KMS-11 (cell line): ENCODE results near the gene FBXO2.
A peak's percentile ranks its signal among the peaks of the same experiment; 100 is the strongest.

Experiments
- H2AFZ ChIP-seq: fragments of 200-600 bp; sonication (generic); 2 replicates; pipeline ENCODE4 v1.6.1; 2016; ENCODE audit warnings: antibody characterized with exemption, mixed run types, low read depth
- H3K27ac ChIP-seq: fragments of 200-600 bp; sonication (generic); 2 replicates; pipeline ENCODE4 v1.6.1; 2016; ENCODE audit warnings: mild to moderate bottlenecking, mixed run types
- H3K27me3 ChIP-seq: fragments of 200-600 bp; sonication (generic); 2 replicates; pipeline ENCODE4 v1.6.1; 2017; ENCODE audit warnings: mild to moderate bottlenecking, low read depth, mixed run types, moderate library complexity; ENCODE audit not compliant: insufficient read depth
- H3K36me3 ChIP-seq: fragments of 200-600 bp; sonication (generic); 2 replicates; pipeline ENCODE4 v1.6.1; 2017; ENCODE audit warnings: mild to moderate bottlenecking, mixed run types; ENCODE audit not compliant: insufficient read depth
- H3K4me1 ChIP-seq: fragments of 200-600 bp; sonication (generic); 2 replicates; pipeline ENCODE4 v1.6.1; 2016; ENCODE audit warnings: mild to moderate bottlenecking, low read depth, mixed run types; ENCODE audit not compliant: poor library complexity, severe bottlenecking
- H3K4me2 ChIP-seq: fragments of 200-600 bp; sonication (generic); 2 replicates; pipeline ENCODE4 v1.7.0; 2016; ENCODE audit warnings: mild to moderate bottlenecking, mixed run types
- H3K4me3 ChIP-seq: fragments of 200-600 bp; sonication (generic); IDR thresholded peaks from 2 replicates; pipeline ENCODE4 v1.6.1; 2017; ENCODE audit warnings: low read depth, low read length, mixed read lengths; ENCODE audit not compliant: insufficient read depth
- H3K79me2 ChIP-seq: fragments of 200-600 bp; sonication (generic); 2 replicates; pipeline ENCODE4 v1.6.1; 2016; ENCODE audit warnings: low read depth, mixed run types; ENCODE audit not compliant: insufficient read depth
- H3K9ac ChIP-seq: fragments of 200-600 bp; sonication (generic); 2 replicates; pipeline ENCODE4 v1.6.1; 2016; ENCODE audit warnings: mild to moderate bottlenecking, mixed run types
- H4K20me1 ChIP-seq: fragments of 200-600 bp; sonication (generic); 2 replicates; pipeline ENCODE4 v1.6.1; 2016; ENCODE audit warnings: mild to moderate bottlenecking, mixed run types; ENCODE audit not compliant: insufficient read depth
- TF ChIP-seq, protein P1 (sequence below): fragments of 200-600 bp; sonication (generic); conservative IDR thresholded peaks from 2 replicates; pipeline ENCODE4 v1.6.1; 2017; ENCODE audit warnings: low read depth, mild to moderate bottlenecking, antibody characterized with exemption, low read length, moderate library complexity, mixed read lengths

The FBXO2 gene

DNA sequence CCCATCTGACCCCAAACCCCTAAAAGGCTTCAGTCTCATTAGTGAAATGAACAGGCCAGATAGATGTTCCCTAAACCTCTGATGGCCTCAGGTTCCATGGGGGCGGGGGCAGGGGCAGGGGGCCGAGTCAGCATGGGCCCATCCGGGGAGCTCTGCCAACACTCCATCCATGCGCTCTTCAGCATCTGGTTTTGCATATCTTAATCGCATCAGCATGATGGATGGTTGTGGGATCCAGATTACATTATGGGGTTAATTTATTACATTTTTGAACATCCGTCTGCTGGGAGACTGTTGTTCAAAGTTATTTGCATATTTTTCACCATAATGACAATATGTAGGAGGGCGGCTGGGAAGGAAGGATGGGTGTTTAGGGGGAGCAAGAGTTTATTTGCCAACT is 29.8 kb upstream of the FBXO2 start:
- Histone ChIP-seq H3K36me3 (no peaks in the 10 kb centered on the region), H3K27me3 (peaks cover 32% of the 10 kb centered on the region; the same call in 1 of the 2 replicates), H3K4me1 (no peaks in the 10 kb centered on the region), H3K27ac (no peak overlapping the region), H3K79me2 (no peaks in the 10 kb centered on the region), H2AFZ (no peak overlapping the region), H3K4me2 (no peak overlapping the region), H3K9ac (no peak overlapping the region), H3K4me3 (no peak overlapping the region), H4K20me1 (no peaks in the 10 kb centered on the region)
- TF ChIP-seq, protein P1, sequence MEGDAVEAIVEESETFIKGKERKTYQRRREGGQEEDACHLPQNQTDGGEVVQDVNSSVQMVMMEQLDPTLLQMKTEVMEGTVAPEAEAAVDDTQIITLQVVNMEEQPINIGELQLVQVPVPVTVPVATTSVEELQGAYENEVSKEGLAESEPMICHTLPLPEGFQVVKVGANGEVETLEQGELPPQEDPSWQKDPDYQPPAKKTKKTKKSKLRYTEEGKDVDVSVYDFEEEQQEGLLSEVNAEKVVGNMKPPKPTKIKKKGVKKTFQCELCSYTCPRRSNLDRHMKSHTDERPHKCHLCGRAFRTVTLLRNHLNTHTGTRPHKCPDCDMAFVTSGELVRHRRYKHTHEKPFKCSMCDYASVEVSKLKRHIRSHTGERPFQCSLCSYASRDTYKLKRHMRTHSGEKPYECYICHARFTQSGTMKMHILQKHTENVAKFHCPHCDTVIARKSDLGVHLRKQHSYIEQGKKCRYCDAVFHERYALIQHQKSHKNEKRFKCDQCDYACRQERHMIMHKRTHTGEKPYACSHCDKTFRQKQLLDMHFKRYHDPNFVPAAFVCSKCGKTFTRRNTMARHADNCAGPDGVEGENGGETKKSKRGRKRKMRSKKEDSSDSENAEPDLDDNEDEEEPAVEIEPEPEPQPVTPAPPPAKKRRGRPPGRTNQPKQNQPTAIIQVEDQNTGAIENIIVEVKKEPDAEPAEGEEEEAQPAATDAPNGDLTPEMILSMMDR, result no peak

DNA sequence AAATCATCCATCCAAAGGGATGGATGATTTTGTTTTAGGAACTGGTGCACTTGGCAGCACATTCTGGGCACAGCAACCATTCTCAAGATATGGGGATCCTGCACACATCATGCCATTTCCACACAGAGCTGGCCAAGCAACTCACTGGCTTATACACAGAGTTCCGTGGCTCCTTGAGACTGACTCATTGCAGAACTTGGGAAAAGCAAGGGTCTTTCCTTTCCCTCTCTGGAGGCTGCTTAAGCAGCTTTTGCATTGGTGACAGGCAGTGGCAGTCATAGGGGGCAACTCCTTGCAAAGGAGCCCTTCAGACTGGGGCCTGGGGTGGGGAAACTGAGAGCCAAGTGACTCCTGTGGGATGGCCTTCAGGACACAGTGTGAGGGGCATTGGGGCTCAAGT is 28.6 kb upstream of the FBXO2 start:
- TF ChIP-seq, protein P1, result no peak
- no peak overlapping the region for H3K27ac ChIP-seq
- H3K4me1 ChIP-seq, result no peaks in the 10 kb centered on the region
- H3K9ac ChIP-seq, result no peak overlapping the region
- H3K27me3 ChIP-seq, result peaks cover 23% of the 10 kb centered on the region; the same call in 1 of the 2 replicates
- H3K36me3 ChIP-seq, result no peaks in the 10 kb centered on the region
- no peak overlapping the region for H3K4me3 ChIP-seq
- no peaks in the 10 kb centered on the region for H4K20me1 ChIP-seq
- H2AFZ ChIP-seq, result no peak overlapping the region
- no peaks in the 10 kb centered on the region for H3K79me2 ChIP-seq
- no peak overlapping the region for H3K4me2 ChIP-seq

DNA sequence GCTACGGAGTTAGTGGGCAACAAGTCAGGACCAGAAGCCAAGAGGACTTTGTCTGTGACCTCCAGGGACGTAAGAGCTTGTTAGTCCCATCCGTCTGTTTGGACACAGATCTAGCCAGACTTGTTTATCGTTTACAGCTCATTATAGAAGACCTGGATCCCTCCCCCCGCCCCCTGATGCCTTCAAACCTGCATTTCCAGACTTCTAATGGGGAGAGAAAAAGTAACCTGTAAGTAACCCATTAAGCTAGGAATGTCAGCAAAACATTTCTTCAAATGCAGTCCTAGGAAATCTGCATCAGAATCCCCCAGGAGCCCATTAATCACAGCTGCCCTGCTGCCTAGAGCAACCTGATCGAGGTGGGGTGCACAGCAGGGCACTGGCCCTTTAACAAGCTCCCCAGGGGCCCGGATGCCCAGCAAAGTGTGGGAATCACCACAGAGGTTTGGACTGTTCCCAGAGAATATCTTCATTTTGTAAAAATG is 28.1 kb upstream of the FBXO2 start:
- Histone ChIP-seq H3K27me3 (peaks cover 23% of the 10 kb centered on the region; the same call in 1 of the 2 replicates), H3K4me3 (no peak overlapping the region), H2AFZ (no peak overlapping the region; the same call in 1 of the 2 replicates), H3K4me1 (no peaks in the 10 kb centered on the region), H3K4me2 (no peak overlapping the region), H3K79me2 (no peaks in the 10 kb centered on the region), H3K36me3 (no peaks in the 10 kb centered on the region), H4K20me1 (no peaks in the 10 kb centered on the region), H3K27ac (no peak overlapping the region), H3K9ac (no peak overlapping the region)
- TF ChIP-seq, protein P1, result no peak

DNA sequence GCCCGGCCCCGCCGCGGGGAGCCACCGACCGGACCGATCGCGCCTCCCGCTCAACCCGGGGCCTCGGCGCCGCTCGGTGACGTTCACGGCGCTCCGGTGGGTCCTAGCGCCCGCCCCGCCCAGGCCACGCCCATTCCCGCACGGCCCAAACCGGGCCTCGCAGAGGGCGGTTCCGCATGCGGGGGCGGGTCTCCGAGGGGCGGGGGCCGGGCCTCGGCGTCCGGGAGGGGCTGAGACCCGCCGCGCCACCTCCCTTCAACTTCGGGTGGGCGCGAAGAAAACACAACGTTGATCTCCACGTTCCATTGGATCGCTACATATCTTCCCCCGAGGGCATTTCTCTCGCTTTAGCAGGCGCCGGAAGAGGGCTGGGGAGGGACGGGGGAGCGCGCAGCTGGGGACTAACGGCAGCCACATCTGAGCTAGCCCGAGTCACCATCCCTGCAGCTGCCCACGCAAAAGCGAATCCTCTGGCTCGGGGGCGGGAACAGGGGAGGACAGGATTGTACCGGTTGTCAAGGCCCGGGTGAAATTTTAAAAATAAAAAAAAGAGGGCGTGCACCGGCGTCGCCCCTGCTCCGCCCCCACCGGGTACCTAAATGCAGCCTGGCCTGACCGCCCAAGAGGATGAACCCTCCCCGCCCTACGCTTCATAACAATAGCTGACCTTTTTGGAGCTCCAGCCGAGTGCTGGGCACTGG is 27.0 kb upstream of the FBXO2 start, which contains the start of gene MAD2L2:
TSS of gene MAD2L2 (minus strand) at position 78 of the 701 bp plus-strand sequence. CDS start 547 bp downstream, outside the sequence.
- Histone ChIP-seq H3K79me2 (no peaks in the 10 kb centered on the region), H3K4me3 (peak within 1 kb of the TSS; percentile 73), H3K36me3 (no peaks in the 10 kb centered on the region), H3K27me3 (peaks cover 19% of the 10 kb centered on the region; the same call in 1 of the 2 replicates), H3K9ac (peak within 1 kb of the TSS; percentile 58), H3K4me1 (no peaks in the 10 kb centered on the region), H3K27ac (no peak within 1 kb of the TSS), H3K4me2 (peak within 1 kb of the TSS; percentile 82), H2AFZ (peak within 1 kb of the TSS; percentile 91), H4K20me1 (no peaks in the 10 kb centered on the region)
- TF ChIP-seq, protein P1, result no peak
